ENCODE measurements around the gene WDR55. TPM values are rescaled to one million over a fixed set of nuclear protein-coding genes. Genes with fewer than 3 reads are reported as not detected.
"Not testable (repeated sequence)": the region's sequence is repeated elsewhere in the genome, so short reads cannot be mapped to it uniquely, and the experiment has no call there.

The WDR55 gene
- total and polyA plus RNA-seq, 2 donors (not counting 1 experiment from before 2014, with no cell fraction given): 43.4 to 44.7 TPM

DNA sequence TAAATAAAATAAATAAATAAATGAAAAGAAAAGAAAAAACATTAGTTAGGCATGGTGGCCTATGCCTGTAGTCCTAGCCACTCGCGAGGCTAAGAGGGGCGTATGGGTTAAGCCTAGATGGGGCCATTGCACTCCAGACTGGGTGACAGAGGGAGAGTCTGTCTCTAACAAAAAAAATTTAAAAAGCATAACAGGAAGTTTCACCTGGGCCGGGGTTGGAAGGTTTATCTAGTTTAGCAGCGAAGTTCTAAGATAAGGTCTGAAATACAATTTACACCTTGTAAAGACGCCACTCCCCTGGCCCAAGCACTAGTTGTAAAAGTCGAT is 53.5 kb downstream of the WDR55 start:
- ATAC-seq (ENCODE audit: low read depth) (no peak), DNase-seq (no peak)
- H3K9ac ChIP-seq (ENCODE audit: low read length): no peak overlapping the region
- H3K4me1 Mint-ChIP-seq: no peaks in the 10 kb centered on the region
- H3K4me3 ChIP-seq (ENCODE audit: control extremely low read depth in 1 of 5, extremely low read depth in 1 of 5, insufficient read depth in 1 of 5, low read depth in 2 of 5, low read length in 4 of 5): no peak overlapping the region
- H4K20me1 ChIP-seq (ENCODE audit: control insufficient read depth, insufficient read depth, low read length, poor library complexity, severe bottlenecking): no peaks in the 10 kb centered on the region
- H3K27me3 ChIP-seq (replicated peaks in 1 of 4; ENCODE audit: control extremely low read depth in 1 of 4, control insufficient read depth in 3 of 4, insufficient read depth in 4 of 4, low read length in 3 of 4): peaks cover 0 to 4% (median 2%) of the 10 kb centered on the region in 4 experiments
- 100% methylated on average over 2 of the region's 7 CpGs for WGBS (ENCODE audit: insufficient coverage)
- H3K27me3 Mint-ChIP-seq: peaks cover 6% of the 10 kb centered on the region
- intact Hi-C loops (cut with micrococcal nuclease): no loop called here
- TF ChIP-seq EZH2 (IDR thresholded peaks at IDR 0.05; ENCODE audit: borderline replicate concordance, insufficient read depth, low read depth, low read length, poor library complexity, severe bottlenecking) (no peak), CTCF (IDR thresholded peaks at IDR 0.05) (no peak)
- ChIA-PET CTCF (interaction anchor here (5.6 kb wide), 1 partner anchor 345 kb away, joined by 93 read pairs; no protein-coding TSS in a partner anchor), POLR2A (no interaction called here)
- no peaks in the 10 kb centered on the region for H3K9me3 ChIP-seq (ENCODE audit: control extremely low read depth in 1 of 3, control insufficient read depth in 2 of 3, insufficient read depth in 1 of 3, low read length in 2 of 3)
- no peak overlapping the region for H2AFZ ChIP-seq (ENCODE audit: insufficient read depth, low read depth, low read length, poor library complexity, severe bottlenecking)
- no peaks in the 10 kb centered on the region for H3K4me1 ChIP-seq (ENCODE audit: control insufficient read depth in 2 of 2, insufficient read depth in 2 of 2, low read length in 2 of 2)
- no peaks in the 10 kb centered on the region for H3K36me3 ChIP-seq (replicated peaks in 1 of 2; ENCODE audit: control extremely low read depth in 1 of 2, control insufficient read depth in 1 of 2, extremely low read depth in 1 of 2, insufficient read depth in 2 of 2, low read length in 1 of 2)
- H3K4me2 ChIP-seq (replicated peaks; ENCODE audit: low read depth, low read length, poor library complexity, severe bottlenecking): no peak overlapping the region
- H3K27ac ChIP-seq (ENCODE audit: low read length in 2 of 2): no peak overlapping the region
- no peak overlapping the region for H3K4me3 Mint-ChIP-seq
- no peak overlapping the region for H3K27ac Mint-ChIP-seq
- no peaks in the 10 kb centered on the region for H3K9me3 Mint-ChIP-seq (ENCODE audit: insufficient read depth)
- no peaks in the 10 kb centered on the region for H3K79me2 ChIP-seq (ENCODE audit: control insufficient read depth, insufficient read depth, low read length)

GRCh38 chr5:140720738-140721137 is 56.0 kb downstream of the WDR55 start:
- peaks cover 19% of the 10 kb centered on the region for H3K27me3 Mint-ChIP-seq
- H3K4me1 Mint-ChIP-seq; ATAC-seq (ENCODE audit: low read depth); H3K27me3 ChIP-seq (replicated peaks in 1 of 4; ENCODE audit: control extremely low read depth in 1 of 4, control insufficient read depth in 3 of 4, insufficient read depth in 4 of 4, low read length in 3 of 4); POLR2A ChIA-PET; H3K9me3 Mint-ChIP-seq (ENCODE audit: insufficient read depth); H3K9me3 ChIP-seq (ENCODE audit: control extremely low read depth in 1 of 3, control insufficient read depth in 2 of 3, insufficient read depth in 1 of 3, low read length in 2 of 3); H3K9ac ChIP-seq (ENCODE audit: low read length); H4K20me1 ChIP-seq (ENCODE audit: control insufficient read depth, insufficient read depth, low read length, poor library complexity, severe bottlenecking); H3K27ac ChIP-seq (ENCODE audit: low read length in 2 of 2); H3K4me3 ChIP-seq (ENCODE audit: control extremely low read depth in 1 of 5, extremely low read depth in 1 of 5, insufficient read depth in 1 of 5, low read depth in 2 of 5, low read length in 4 of 5); H3K4me2 ChIP-seq (replicated peaks; ENCODE audit: low read depth, low read length, poor library complexity, severe bottlenecking); H3K27ac Mint-ChIP-seq; H3K4me3 Mint-ChIP-seq; H3K4me1 ChIP-seq (ENCODE audit: control insufficient read depth in 2 of 2, insufficient read depth in 2 of 2, low read length in 2 of 2); H2AFZ ChIP-seq (ENCODE audit: insufficient read depth, low read depth, low read length, poor library complexity, severe bottlenecking); H3K36me3 ChIP-seq (replicated peaks in 1 of 2; ENCODE audit: control extremely low read depth in 1 of 2, control insufficient read depth in 1 of 2, extremely low read depth in 1 of 2, insufficient read depth in 2 of 2, low read length in 1 of 2); H3K79me2 ChIP-seq (ENCODE audit: control insufficient read depth, insufficient read depth, low read length); DNase-seq: not testable (repeated sequence)
- CTCF ChIA-PET: interaction anchor here (0.5 to 5.6 kb wide), 14 partner anchors 9 to 1299 kb away, joined by 3 to 93 read pairs (median 6); no protein-coding TSS in a partner anchor
- intact Hi-C loops (cut with micrococcal nuclease): loop anchor here (1.0 kb wide), 2 partner anchors 347 to 357 kb away; no protein-coding TSS in a partner anchor
- 40% methylated on average over 4 of the region's 6 CpGs for WGBS (ENCODE audit: insufficient coverage)

GRCh38 chr5:140721395-140721794 is 56.7 kb downstream of the WDR55 start:
- H3K4me3 ChIP-seq (ENCODE audit: control extremely low read depth in 1 of 5, extremely low read depth in 1 of 5, insufficient read depth in 1 of 5, low read depth in 2 of 5, low read length in 4 of 5); intact Hi-C loops (cut with micrococcal nuclease): not testable (repeated sequence)

More at GRCh38 chr5:140721395-140721794, 56.7 kb downstream of the WDR55 start:
- CTCF ChIA-PET: interaction anchor here (0.5 to 5.6 kb wide), 7 partner anchors 12 to 477 kb away, joined by 3 to 93 read pairs (median 7); no protein-coding TSS in a partner anchor
- H3K4me1 Mint-ChIP-seq; H3K9me3 Mint-ChIP-seq (ENCODE audit: insufficient read depth); H3K9me3 ChIP-seq (ENCODE audit: control extremely low read depth in 1 of 3, control insufficient read depth in 2 of 3, insufficient read depth in 1 of 3, low read length in 2 of 3); H3K27ac Mint-ChIP-seq; H2AFZ ChIP-seq (ENCODE audit: insufficient read depth, low read depth, low read length, poor library complexity, severe bottlenecking); H3K27ac ChIP-seq (ENCODE audit: low read length in 2 of 2); H4K20me1 ChIP-seq (ENCODE audit: control insufficient read depth, insufficient read depth, low read length, poor library complexity, severe bottlenecking); H3K4me2 ChIP-seq (replicated peaks; ENCODE audit: low read depth, low read length, poor library complexity, severe bottlenecking); H3K36me3 ChIP-seq (replicated peaks in 1 of 2; ENCODE audit: control extremely low read depth in 1 of 2, control insufficient read depth in 1 of 2, extremely low read depth in 1 of 2, insufficient read depth in 2 of 2, low read length in 1 of 2); H3K79me2 ChIP-seq (ENCODE audit: control insufficient read depth, insufficient read depth, low read length); POLR2A ChIA-PET; ATAC-seq (ENCODE audit: low read depth); H3K4me1 ChIP-seq (ENCODE audit: control insufficient read depth in 2 of 2, insufficient read depth in 2 of 2, low read length in 2 of 2); H3K4me3 Mint-ChIP-seq; DNase-seq; H3K9ac ChIP-seq (ENCODE audit: low read length): not testable (repeated sequence)
- H3K27me3 Mint-ChIP-seq: peaks cover 21% of the 10 kb centered on the region
- WGBS (ENCODE audit: insufficient coverage): 60% methylated on average over 1 of the region's 5 CpGs
- peaks cover 0 to 12% (median 4%) of the 10 kb centered on the region in 4 experiments for H3K27me3 ChIP-seq (replicated peaks in 1 of 4; ENCODE audit: control extremely low read depth in 1 of 4, control insufficient read depth in 3 of 4, insufficient read depth in 4 of 4, low read length in 3 of 4)
